ENCODE results near the gene SMS.
"Not testable (repeated sequence)": the region's sequence is repeated elsewhere in the genome, so short reads cannot be mapped to it uniquely, and the experiment has no call there.

SMS gene

GRCh38 chrX:21940356-21940829, at the start of gene SMS:
Gene SMS (plus strand): TSS chrX:21940709. CDS start chrX:21940825, 116 bp downstream.
- DNase-seq = peak; percentile 1 to 47 (median 31)

DNA sequence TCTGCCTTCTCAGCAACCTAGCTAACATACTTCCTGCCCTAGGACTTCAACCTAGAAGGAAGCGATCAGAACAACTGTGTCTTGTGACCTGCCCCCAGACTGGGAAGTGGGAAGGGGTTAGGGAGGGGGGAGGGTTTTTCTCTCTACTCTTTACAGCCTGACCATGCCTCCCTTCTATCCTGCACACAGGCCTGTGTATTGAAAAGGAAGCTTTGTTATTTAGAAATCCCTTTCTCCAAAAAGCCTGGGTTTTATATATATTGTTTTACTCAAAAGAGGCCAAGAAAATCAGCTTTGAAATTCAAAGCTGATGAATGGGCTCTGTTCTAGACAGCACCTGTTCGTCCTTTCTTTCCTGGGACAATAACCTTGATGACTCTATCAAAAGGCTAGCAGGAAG, 35.2 kb upstream of the SMS start:
- no peak for DNase-seq

DNA sequence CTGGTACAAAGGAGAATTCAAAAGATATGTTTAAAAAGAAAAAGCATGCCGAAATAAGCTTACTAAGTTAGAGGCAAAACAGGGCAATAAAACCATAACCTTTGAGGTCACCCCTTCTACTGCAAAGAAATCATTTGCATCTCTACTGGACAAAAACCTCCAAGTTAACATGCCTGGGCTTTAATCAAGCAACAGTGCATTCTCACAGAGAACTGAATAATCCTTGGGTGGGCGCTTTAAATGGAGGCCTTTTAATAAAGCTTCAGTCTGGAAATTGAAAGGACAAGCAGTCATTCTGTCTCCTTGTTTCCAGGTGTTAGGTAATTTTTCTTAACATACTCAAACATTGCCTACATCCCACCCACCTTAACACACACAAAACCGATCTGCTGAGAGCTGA, 34.6 kb upstream of the SMS start:
- no peak for DNase-seq

GRCh38 chrX:21907260-21907659, 33.2 kb upstream of the SMS start:
- DNase-seq = no peak

DNA sequence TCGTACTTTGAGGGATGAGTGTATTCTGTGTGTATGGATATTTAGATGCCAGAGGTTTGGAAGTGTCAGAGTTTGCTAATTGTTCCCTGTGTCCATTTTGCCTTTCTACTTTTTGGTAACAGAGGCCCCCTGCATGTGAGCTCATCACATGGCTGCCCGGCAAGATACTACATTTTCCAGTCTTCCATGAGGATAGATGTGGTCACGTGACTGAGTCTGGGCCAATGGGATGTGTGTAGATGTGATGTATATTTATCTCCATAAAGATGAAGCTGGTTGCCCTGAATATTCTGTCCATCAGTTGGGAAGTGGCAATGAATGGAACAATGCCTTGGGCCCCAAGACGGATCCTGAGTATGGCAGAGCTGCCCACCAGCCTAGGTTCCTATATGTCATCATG, 29.0 kb upstream of the SMS start:
- DNase-seq = no peak

- no peak for DNase-seq
Measured at GRCh38 chrX:21912220-21912619, 28.3 kb upstream of the SMS start.

DNA sequence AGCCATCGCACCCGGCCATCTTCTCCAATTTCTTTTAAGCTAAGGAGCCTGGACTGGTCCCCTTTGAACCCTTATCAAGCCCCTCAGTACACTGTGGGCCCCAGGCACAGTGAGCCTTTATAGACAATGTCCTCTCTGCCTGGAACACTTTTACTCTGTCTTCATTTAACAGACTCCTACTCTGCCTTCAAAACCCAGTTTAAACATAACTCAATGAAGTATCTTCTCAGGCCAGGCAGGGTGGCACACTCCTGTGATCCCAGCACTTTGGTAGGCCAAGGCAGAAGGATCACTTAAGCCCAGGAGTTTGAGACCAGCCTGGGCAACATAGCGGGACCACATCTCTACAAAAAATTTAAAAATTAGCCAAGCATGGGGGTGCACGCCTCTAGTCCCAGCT, 27.5 kb upstream of the SMS start:
- DNase-seq = no peak

DNA sequence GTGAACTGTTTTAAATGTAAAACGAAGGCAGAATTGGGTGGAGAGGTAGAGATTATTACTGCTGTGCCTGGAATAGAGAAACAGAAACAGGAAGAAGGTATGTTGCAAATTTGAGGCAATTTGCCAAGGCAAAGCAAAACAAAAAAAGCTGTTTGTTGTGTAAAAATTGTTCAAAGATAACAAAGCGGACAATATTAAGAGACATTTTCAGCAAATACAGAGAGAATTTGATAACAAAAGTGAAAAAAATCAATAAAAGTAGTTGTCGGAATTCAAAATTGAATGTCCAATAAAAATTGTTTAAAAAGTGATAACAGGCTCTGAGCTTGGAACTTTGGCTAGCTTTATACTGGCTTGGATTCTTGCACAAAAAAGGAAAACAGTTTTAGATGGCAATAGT, 14.4 kb upstream of the SMS start:
- DNase-seq = no peak

DNA sequence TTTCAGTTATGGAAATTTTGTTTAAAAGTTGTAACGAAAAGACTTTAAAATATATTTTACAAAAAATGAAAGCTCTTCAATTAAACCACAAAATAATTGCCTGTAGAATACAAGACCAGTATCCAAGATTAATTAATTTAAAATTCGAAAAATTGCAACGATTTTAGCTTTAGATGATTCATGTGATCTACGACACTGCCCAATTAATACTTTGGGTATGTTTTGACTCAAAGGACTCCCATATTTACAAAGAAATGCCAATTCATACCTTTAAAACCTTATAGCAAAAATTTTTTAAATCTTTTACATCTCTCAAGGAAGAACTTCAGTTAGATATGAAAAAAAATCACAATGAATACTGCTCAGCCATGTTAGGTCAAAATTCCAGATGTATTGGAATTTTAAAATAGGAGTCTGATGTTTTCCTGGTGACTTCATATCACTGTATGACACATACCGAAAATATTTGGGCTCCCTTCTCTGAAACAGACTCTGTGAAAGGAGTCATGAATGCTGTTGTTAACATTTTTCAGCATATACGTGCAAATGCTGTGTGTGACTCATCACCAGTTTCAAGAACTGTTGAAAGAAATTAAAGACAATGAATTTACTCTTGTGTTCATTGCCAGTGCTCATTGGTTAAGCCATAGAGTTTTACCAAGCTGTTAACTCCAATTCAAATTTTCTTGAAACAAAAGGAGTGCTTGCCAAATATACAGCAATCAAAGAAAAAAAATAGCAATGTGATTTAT, 13.8 kb upstream of the SMS start:
- no peak for DNase-seq

DNA sequence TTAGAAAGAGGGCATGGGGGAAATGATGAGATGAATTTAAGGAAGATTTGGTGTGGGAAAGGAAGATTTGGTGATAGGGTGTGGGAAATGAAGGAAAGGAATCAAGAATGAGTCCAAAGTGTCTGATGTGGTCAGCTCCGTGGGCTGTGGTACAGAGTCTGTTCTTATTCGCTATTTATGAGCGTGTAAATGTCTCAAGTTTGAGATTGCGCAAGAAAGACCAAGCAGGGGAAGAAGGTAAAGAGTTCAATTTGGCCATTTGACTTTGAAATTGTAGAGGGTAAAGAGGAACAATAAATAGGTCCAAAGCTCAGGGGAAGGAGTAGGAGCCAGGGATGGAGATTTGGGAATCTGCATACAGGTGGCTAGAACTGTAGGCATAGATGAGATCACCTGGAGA, 11.3 kb upstream of the SMS start:
- DNase-seq = no peak

- no peak for DNase-seq
Measured at GRCh38 chrX:21930986-21931385, 9.5 kb upstream of the SMS start.

GRCh38 chrX:21932292-21933002, 8.1 kb upstream of the SMS start:
- no peak for DNase-seq

DNA sequence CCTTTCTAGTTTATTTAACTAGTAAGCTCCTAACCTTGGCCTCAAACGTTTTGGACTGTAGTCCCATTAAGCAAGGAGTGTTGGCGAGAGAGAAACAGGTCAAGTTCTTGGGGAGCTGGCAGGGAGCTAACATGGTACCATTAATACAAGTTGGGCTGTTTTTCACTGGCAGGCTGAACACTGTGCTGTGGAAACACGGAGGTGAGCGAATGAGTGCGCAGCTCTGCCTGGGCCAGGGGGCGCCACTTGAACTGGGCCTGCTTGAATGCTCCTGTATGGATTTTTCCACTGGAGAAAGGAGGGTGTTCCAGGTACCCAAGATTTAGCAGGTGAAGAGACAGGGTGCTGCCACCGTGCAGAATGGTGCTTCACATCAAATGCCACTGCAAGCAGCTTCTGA, 7.4 kb upstream of the SMS start:
- no peak for DNase-seq

GRCh38 chrX:21934414-21934813, 6.1 kb upstream of the SMS start:
- no peak for DNase-seq

DNA sequence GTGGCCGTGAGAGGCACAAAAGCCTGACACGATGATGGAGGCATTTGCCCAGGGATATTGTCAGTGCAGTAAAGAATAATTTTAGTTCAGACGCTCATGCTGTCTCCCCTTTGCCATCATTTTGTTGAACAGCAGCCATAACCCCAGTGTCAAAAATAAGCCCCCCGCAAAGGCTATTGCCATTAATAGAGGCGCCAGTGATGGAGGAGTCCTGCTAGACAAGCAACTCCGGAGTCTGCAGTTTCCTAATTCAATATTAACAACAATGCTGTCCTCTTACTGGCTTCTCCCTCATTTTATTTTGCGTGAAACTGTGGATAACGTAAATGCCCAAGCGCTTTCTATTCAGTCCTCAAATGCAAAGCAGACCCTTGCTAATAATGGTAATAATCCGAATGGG, 603 bp upstream of the SMS start:
- DNase-seq = no peak

DNA sequence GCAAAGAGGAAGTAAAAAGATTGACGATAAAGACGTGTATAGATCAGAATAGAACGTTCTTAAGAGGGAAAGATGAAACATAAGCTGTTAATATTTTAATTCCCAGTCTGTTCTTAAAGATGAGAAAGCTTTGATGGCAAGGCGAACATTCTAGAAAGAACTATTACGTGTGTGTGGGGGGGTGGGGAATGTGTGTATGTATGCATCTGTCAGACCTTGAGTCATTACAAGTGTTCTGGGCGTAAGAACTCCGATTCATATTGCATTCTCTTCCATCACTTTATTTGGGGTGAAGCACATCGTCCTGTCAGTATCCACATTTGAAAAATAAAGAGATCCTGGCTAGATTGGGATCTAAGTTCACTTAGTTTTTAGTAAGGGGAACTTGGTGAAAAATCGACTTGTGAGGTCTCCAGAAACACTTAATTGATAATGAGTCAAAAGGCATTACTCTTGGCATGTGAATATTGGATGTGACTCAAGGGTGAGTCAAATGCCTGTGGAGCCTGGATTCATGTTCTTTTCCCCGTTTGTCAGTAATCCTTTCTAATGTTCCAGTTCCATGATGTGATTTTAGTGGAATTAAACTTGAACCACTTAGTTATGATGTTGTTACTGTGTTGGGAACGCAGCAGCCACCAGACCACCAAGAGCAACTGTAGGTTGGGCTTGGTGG, 3.1 kb downstream of the SMS start:
- no peak for DNase-seq

DNA sequence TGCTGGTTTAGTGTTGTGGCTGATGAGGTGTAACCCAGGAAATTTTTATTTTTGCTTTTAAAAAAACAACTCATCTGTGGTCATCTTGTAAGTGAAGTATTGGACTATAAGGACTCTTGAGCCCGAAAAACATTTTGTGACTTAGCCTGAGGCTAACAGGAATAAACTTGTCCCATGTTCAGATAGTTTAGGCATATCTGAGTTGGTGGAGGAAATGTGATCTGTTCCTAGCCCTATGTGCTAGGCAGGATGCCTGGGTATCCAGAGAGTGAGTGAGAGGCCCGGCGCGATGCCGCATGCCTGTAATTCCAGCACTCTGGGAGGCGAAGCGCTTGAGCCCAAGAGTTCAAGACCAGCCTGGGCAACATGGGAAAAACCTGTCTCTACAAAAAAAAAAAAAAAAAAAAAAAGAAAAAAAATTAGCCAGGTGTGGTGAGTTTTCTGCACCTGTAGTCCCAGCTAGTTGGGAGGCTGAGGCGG, 3.7 kb downstream of the SMS start:
- no peak for DNase-seq

- no peak for DNase-seq
Measured at GRCh38 chrX:21946925-21947641, 6.6 kb downstream of the SMS start.

- DNase-seq = no peak
Measured at GRCh38 chrX:21947671-21948070, 7.2 kb downstream of the SMS start.

GRCh38 chrX:21948897-21949578, 8.5 kb downstream of the SMS start:
- no peak for DNase-seq

DNA sequence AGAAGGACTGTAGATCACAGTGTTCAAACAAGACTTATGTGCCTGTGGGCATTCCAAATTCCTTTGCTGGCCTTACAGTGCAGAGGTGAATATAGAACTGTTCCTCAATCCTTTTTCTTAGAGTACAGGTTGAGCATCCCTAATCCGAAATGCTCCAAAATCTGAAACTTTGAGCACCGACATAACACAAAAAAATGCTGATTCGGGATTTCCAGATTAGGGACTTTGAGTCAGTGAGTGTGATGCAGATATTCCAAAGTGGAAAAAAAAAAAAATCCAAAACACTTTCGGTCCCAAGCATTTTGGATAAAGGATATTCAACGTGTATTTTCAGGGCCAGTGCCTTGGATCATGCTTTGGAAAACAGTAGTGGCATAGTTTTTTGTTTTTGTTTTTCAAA, 9.2 kb downstream of the SMS start:
- DNase-seq = no peak

DNA sequence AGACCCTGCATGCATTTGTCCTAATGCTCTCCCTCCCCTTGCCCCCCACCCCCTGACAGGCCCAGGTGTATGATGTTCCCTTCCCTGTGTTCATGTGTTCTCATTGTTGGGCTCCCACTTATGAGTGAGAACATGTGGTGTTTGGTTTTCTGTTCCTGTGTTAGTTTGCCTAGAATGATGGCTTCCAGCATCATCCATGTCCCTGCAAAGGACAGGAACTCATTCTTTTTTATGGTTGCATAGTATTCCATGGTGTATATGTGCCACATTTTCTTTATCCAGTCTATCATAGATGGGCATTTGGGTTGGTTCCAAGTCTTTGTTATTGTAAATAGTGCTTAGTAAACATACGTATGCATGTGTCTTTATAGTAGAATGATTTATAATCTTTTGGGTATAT, 10.0 kb downstream of the SMS start:
- DNase-seq = not testable (repeated sequence)

DNA sequence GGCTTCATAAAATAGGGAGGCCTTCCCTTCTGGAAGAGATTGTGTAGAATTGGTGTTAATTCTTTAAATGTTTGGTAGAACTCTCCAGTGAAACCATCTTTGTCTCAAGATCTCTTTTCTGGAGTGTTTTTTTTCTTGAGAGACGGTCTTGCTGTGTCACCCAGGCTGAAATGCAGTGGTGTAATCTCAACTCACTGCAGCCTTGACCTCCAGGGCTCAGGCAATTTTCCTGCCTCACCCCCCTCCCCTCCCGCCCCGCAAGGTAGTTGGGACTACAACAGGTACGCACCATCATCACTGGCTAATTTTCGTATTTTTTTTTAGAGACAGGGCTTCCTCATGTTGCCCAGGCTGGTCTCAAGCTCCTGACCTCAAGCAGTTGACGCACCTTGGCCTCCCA, 12.1 kb downstream of the SMS start:
- DNase-seq = no peak
